GM12891 (cell line): ENCODE measurements around the gene RANBP17.

ENCODE experiments used
- POLR2A ChIP-seq: IDR thresholded peaks from 2 replicates; pipeline ENCODE4 v1.6.1; 2011; ENCODE audit warnings: low read depth, low read length, control low read depth
- POLR2AphosphoS5 ChIP-seq: IDR thresholded peaks from 2 replicates; pipeline ENCODE4 v1.6.1; 2011; ENCODE audit warnings: low read depth, low read length, control low read depth

- TF ChIP-seq POLR2A (no peak), POLR2AphosphoS5 (no peak)
These were observed 12.2 kb downstream of the RANBP17 start for GRCh38 chr5:170874017-170874416.
